ENCODE measurements around the gene FXN. TPM values are rescaled to one million over a fixed set of nuclear protein-coding genes. Genes with fewer than 3 reads are reported as not detected.
"Not testable (repeated sequence)": the region's sequence is repeated elsewhere in the genome, so short reads cannot be mapped to it uniquely, and the experiment has no call there.

FXN gene
- total RNA-seq, 2 experiments from 2014 or later = 21.0 to 21.8 TPM

DNA sequence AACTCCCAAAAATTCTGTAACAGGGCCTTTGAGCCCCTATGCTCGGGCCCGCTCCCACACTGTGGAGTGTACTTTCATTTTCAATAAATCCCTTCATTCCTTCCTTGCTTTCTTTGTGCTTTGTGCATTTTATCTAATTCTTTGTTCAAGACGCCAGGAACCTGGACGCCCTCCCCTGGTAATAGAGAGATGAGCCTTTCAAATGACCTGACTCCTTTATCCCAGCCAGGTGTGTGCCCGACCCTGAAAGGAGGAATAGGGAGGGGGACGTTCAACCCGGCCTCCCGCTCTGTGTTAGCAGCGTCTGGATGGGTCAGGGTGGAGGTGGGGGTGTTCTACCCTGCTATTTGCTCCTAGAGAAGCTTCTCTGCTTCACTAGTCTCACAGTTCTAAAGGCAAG is 53.9 kb downstream of the FXN start:
- Mint-ChIP-seq H3K4me1 (ENCODE audit: low read depth) (no peaks in the 10 kb centered on the region), H3K27ac (no peak overlapping the region), H3K27me3 (no peaks in the 10 kb centered on the region), H3K9me3 (no peaks in the 10 kb centered on the region), H3K4me3 (no peak overlapping the region), H3K36me3 (ENCODE audit: low read depth) (no peaks in the 10 kb centered on the region)
- TF ChIP-seq, protein P1, sequence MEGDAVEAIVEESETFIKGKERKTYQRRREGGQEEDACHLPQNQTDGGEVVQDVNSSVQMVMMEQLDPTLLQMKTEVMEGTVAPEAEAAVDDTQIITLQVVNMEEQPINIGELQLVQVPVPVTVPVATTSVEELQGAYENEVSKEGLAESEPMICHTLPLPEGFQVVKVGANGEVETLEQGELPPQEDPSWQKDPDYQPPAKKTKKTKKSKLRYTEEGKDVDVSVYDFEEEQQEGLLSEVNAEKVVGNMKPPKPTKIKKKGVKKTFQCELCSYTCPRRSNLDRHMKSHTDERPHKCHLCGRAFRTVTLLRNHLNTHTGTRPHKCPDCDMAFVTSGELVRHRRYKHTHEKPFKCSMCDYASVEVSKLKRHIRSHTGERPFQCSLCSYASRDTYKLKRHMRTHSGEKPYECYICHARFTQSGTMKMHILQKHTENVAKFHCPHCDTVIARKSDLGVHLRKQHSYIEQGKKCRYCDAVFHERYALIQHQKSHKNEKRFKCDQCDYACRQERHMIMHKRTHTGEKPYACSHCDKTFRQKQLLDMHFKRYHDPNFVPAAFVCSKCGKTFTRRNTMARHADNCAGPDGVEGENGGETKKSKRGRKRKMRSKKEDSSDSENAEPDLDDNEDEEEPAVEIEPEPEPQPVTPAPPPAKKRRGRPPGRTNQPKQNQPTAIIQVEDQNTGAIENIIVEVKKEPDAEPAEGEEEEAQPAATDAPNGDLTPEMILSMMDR (IDR thresholded peaks at IDR 0.05) = no peak
- intact Hi-C loops (cut with micrococcal nuclease) = no loop called here
- DNase-seq (no peak), ATAC-seq (no peak)
- CTCF ChIA-PET = no interaction called here
- POLR2A ChIA-PET = no interaction called here

DNA sequence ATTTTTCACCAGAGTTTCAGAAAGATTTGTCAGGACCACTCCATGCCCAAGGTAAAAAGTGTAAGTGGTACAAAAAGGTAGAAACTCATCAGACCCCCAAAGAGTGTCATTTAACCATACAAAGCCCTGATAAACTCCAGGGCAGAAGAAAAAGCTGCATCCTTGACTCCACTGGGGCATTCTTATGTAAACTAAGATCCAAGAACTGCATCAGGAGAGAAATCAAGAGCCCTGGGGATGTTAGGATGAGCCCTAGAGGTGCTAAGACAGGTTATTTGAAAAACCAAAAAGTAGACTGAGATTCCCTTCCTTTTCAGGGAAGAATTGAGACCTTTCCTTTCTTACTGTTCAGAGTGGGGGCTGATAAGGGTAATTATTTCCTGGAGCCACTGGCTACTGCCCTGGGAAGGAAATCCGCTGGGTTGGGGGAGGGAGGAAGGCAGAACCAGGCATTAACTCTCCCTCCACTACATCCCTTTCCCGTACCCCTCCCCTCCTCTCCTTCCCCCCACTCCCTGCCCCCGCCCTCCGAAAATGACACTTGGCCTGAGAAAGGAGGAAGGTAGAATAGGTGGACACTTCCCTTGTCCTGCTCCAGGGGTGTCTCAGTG is 54.7 kb downstream of the FXN start:
- ChIA-PET POLR2A (no interaction called here), CTCF (no interaction called here)
- TF ChIP-seq, protein P1 (IDR thresholded peaks at IDR 0.05) = no peak
- no peaks in the 10 kb centered on the region for H3K9me3 Mint-ChIP-seq
- intact Hi-C loops (cut with micrococcal nuclease) = no loop called here
- H3K27me3 Mint-ChIP-seq = no peaks in the 10 kb centered on the region
- ATAC-seq = no peak
- no peak overlapping the region for H3K27ac Mint-ChIP-seq
- no peaks in the 10 kb centered on the region for H3K36me3 Mint-ChIP-seq (ENCODE audit: low read depth)
- no peaks in the 10 kb centered on the region for H3K4me1 Mint-ChIP-seq (ENCODE audit: low read depth)
- no peak overlapping the region for H3K4me3 Mint-ChIP-seq
- DNase-seq = no peak

DNA sequence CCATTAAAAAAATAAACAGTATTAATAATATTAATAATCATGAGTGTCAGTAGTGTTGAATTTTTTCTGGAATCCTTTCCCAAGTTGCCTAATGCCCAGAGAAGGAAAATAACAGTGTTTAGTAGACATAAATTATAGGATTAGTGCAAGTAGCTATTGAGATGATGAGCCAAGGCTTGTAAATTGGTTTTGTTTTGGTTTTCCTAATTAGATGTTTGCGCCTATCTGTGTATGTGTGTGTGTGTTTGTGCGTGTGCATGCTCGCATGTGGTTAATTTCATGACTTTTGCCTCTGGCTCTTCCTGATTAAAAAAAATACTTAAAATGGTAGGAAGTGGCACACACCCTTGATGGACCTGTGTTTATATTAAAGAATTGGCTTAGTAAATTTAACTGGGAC is 55.4 kb downstream of the FXN start:
- Mint-ChIP-seq H3K4me3 (no peak overlapping the region), H3K27me3 (no peaks in the 10 kb centered on the region), H3K4me1 (ENCODE audit: low read depth) (no peaks in the 10 kb centered on the region), H3K27ac (no peak overlapping the region), H3K9me3 (no peaks in the 10 kb centered on the region), H3K36me3 (ENCODE audit: low read depth) (no peaks in the 10 kb centered on the region)
- ATAC-seq (no peak), DNase-seq (no peak)
- TF ChIP-seq, protein P1 (IDR thresholded peaks at IDR 0.05) = no peak
- ChIA-PET POLR2A (no interaction called here), CTCF (no interaction called here)
- intact Hi-C loops (cut with micrococcal nuclease) = no loop called here

DNA sequence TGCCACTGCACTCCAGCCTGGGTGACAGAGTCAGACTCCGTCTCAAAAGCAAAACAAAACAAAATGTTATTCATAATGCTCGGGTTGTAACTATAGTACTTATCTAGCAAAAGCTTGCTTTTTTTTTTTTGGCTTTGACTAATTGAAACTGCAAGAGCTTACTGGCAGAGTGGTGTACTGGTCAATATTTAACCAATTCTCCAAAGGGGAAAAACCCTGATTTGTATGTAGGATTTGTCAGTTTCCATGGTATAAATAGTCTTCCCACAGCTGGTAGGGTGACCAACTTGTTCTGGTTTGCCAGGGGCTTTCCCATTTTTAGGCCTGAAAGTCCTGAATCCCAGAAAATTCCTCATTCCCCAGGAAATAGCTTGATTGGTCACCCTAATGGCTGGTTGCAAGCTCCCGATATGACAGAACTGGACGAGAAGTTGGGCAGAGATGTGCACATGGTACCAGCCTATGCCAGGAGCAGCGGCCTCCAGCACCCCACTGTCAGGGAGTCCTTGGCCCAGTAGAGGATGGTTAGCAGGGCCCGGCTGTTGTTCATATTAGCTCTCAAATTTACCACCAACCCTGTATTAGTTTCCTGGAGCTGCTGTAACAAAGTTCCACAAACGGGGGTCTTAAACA is 58.0 kb downstream of the FXN start:
- H3K27me3 Mint-ChIP-seq = no peaks in the 10 kb centered on the region
- TF ChIP-seq, protein P1 (IDR thresholded peaks at IDR 0.05) = no peak
- no peaks in the 10 kb centered on the region for H3K4me1 Mint-ChIP-seq (ENCODE audit: low read depth)
- ChIA-PET CTCF (interaction anchor here (0.8 to 1.0 kb wide), 2 partner anchors 59 to 99 kb away, joined by 3 to 4 read pairs; partner anchors contain the start of gene FXN), POLR2A (no interaction called here)
- no peaks in the 10 kb centered on the region for H3K9me3 Mint-ChIP-seq
- no peak overlapping the region for H3K4me3 Mint-ChIP-seq
- H3K27ac Mint-ChIP-seq = no peak overlapping the region
- no peaks in the 10 kb centered on the region for H3K36me3 Mint-ChIP-seq (ENCODE audit: low read depth)
- ATAC-seq (no peak), DNase-seq (no peak)
- intact Hi-C loops (cut with micrococcal nuclease) = no loop called here

DNA sequence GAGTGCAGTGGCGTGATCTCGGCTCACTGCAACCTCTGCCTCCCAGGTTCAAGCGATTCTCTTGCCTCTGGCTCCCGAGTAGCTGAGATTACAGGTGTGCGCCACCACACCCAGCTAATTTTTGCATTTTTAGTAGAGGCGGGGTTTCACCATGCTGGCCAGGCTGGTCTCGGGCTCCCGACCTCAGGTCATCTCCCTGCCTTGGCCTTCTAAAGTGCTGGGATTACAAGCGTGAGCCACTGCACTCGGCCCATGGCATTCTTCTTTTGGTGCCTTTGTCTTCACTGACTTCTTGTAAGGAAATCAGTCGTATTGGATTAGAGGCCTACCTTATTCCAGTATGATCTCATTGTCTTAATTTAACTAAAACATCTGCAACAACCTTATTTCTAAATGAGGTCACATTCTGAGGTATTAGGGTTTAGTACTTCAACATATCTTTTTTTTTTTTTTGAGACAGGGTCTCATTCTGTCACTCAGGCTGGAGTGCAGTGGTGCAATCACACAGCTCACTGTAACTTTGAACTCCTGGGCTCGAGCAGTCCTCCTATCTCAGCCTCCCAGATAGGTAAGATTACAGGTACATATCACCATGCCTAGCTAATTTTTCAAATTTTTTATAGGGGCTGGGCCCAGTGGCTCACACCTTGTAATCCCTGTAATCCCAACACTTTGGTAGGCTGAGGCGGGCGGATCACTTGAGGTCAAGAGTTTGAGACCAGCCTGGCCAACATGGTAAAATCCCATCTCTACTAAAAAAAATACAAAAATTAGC is 59.0 kb downstream of the FXN start:
- H3K9me3 Mint-ChIP-seq; ATAC-seq; H3K4me1 Mint-ChIP-seq (ENCODE audit: low read depth); POLR2A ChIA-PET; H3K27me3 Mint-ChIP-seq; intact Hi-C loops (cut with micrococcal nuclease); H3K36me3 Mint-ChIP-seq (ENCODE audit: low read depth); H3K4me3 Mint-ChIP-seq; DNase-seq; H3K27ac Mint-ChIP-seq: not testable (repeated sequence)
- CTCF ChIA-PET = interaction anchor here (0.9 kb wide), 1 partner anchor 75 kb away, joined by 3 read pairs; no protein-coding TSS in a partner anchor

All from activated CD8-positive, alpha-beta T cell treated with anti-CD3 and anti-CD28 coated beads for 36 hours (primary cell).